Skeletal muscle tissue (tissue), 4 donors: ENCODE results near the gene DAGLA. TPM values are rescaled to one million over a fixed set of nuclear protein-coding genes. Genes with fewer than 3 reads are reported as not detected.

Source experiments
- H3K27ac ChIP-seq: one replicate; pipeline ENCODE4 v1.7.0; 2013; ENCODE audit warnings: mild to moderate bottlenecking, low read depth, low read length, inconsistent platforms
- H3K27me3 ChIP-seq, 3 donors: one replicate each; pipeline ENCODE4 v1.7.0; 2013; ENCODE audit warnings: low read length in 3 of 3; ENCODE audit not compliant: control insufficient read depth in 3 of 3, insufficient read depth in 3 of 3
- H3K36me3 ChIP-seq, 3 donors: one replicate each; pipeline ENCODE4 v1.7.0; 2013; ENCODE audit warnings: low read length in 3 of 3; ENCODE audit not compliant: control insufficient read depth in 3 of 3, insufficient read depth in 3 of 3
- H3K4me1 ChIP-seq, 3 donors: one replicate each; pipeline ENCODE4 v1.7.0; 2013; ENCODE audit warnings: low read length in 3 of 3, mild to moderate bottlenecking in 3 of 3; ENCODE audit not compliant: control insufficient read depth in 3 of 3, insufficient read depth in 3 of 3
- H3K4me3 ChIP-seq, 3 donors: one replicate each; pipeline ENCODE4 v1.7.0; 2013; ENCODE audit warnings: low read length in 3 of 3
- H3K9ac ChIP-seq, 3 donors: one replicate each; pipeline ENCODE4 v1.7.0; 2013; ENCODE audit warnings: low read length in 3 of 3, mild to moderate bottlenecking in 3 of 3, moderate library complexity in 2 of 3, low read depth in 1 of 3
- H3K9me3 ChIP-seq, 3 donors: one replicate each; pipeline ENCODE4 v1.7.0; 2013; ENCODE audit warnings: low read length in 3 of 3; ENCODE audit not compliant: control insufficient read depth in 3 of 3
- total RNA-seq: library from RNA; depleted of rRNA; stranded (reverse); fragments of >200 nt; gene quantifications from one replicate; pipeline ENCODE4 v1.2.3, GENCODE V29; 2014
- donor health status: Osteomylitis.

The DAGLA gene
- total RNA-seq, 1 donor from 2014 or later, result 1.0 TPM

DNA sequence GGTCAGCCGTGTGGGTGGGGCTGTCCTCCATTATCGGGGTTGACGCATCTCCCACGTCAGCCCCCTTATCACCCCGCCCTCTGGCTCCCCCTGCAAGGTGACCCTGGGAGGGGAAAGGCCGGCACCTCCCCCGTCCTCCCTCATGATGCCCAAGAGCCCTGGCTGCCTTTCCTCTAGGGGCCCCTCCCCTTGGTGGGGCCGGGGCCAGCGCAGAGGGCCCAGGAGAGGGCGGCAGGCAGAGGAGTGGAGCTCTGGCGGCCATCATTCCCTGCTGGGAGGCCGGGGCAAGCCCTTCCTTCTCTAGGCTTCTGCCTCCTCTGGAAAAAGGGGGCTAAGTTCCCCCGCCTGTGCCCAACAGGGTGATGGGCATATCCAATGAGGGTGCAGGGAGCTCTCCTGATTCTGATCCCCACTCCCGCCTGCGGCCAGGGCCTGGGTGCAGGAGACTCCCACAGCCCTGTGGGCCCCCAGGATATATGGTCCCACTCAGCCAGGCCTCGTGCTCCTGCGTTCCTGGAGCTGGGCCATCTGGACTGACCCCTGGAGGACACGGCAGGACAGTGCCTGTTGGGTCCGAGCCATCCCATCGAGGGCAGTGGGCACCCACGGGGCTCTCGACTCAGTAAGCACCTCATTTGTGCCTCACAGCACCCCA lies 84.5 kb downstream of the DAGLA start:
- Histone ChIP-seq H3K9ac (no peak overlapping the region), H3K27ac (no peak overlapping the region), H3K36me3 (no peaks in the 10 kb centered on the region), H3K4me1 (no peaks in the 10 kb centered on the region), H3K4me3 (no peak overlapping the region), H3K27me3 (peaks cover 10 to 38% (median 32%) of the 10 kb centered on the region in 3 donors), H3K9me3 (no peaks in the 10 kb centered on the region)

- Histone ChIP-seq H3K9ac (no peak overlapping the region), H3K36me3 (no peaks in the 10 kb centered on the region), H3K4me1 (no peaks in the 10 kb centered on the region), H3K4me3 (no peak overlapping the region), H3K27ac (no peak overlapping the region), H3K9me3 (no peaks in the 10 kb centered on the region), H3K27me3 (peaks cover 10 to 36% (median 29%) of the 10 kb centered on the region in 3 donors)
These were observed 85.5 kb downstream of the DAGLA start for GRCh38 chr11:61765550-61766253.

GRCh38 chr11:61766353-61766841 lies 86.2 kb downstream of the DAGLA start:
- H3K27ac ChIP-seq, result no peak overlapping the region
- H3K4me1 ChIP-seq, result no peaks in the 10 kb centered on the region
- H3K27me3 ChIP-seq, result peaks cover 10 to 31% (median 27%) of the 10 kb centered on the region in 3 donors
- H3K36me3 ChIP-seq, result no peaks in the 10 kb centered on the region
- no peak overlapping the region for H3K4me3 ChIP-seq
- H3K9ac ChIP-seq, result no peak overlapping the region
- no peaks in the 10 kb centered on the region for H3K9me3 ChIP-seq

- Histone ChIP-seq H3K9ac (no peak overlapping the region), H3K27ac (no peak overlapping the region)
These were observed 88.3 kb downstream of the DAGLA start for GRCh38 chr11:61768376-61769076.

GRCh38 chr11:61769169-61769920 lies 89.2 kb downstream of the DAGLA start:
- Histone ChIP-seq H3K36me3 (no peaks in the 10 kb centered on the region), H3K4me3 (no peak overlapping the region), H3K9ac (no peak overlapping the region), H3K4me1 (no peaks in the 10 kb centered on the region), H3K27ac (no peak overlapping the region), H3K27me3 (peaks cover 0 to 4% (median 3%) of the 10 kb centered on the region in 3 donors), H3K9me3 (no peaks in the 10 kb centered on the region)

More at GRCh38 chr11:61768376-61769076, 88.3 kb downstream of the DAGLA start:
- H3K4me1 ChIP-seq, result no peaks in the 10 kb centered on the region
- H3K36me3 ChIP-seq, result no peaks in the 10 kb centered on the region
- peaks cover 0 to 12% (median 9%) of the 10 kb centered on the region in 3 donors for H3K27me3 ChIP-seq
- H3K9me3 ChIP-seq, result no peaks in the 10 kb centered on the region
- H3K4me3 ChIP-seq, result no peak overlapping the region

DNA sequence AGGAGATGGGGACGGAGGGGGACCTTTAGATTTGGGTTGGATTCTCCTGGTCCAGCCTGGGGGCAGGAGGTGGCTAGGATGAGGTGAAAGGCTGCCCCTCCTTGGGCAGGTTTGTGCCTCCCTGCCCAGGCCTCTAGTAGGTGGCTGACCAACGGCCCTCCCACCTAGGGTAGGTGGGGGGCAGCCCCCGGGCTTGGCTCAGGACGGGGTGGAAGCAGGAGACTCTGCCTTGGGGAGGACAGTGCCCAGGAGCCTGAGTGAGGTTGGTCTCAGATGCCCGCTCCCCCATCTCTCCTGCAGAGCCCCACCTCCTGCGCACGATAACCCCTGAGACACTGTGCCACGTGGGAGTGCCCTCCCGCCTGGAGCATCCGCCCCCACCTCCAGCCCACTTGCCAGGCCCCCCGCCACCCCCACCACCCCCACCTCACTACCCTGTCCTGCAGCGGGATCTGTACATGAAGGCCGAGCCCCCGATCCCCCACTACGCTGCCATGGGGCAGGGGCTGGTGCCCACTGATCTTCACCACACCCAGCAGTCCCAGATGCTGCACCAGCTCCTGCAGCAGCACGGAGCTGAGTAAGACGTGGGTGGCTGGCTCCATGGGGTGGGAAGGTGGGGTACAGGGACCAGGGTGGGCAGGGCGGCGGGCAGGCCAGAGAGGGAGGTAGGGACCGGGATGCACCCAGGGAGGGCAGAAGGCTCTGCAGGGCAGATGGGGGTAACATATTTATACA lies 89.9 kb downstream of the DAGLA start:
- no peak overlapping the region for H3K4me3 ChIP-seq
- H3K27ac ChIP-seq, result no peak overlapping the region
- H3K9me3 ChIP-seq, result no peaks in the 10 kb centered on the region
- no peaks in the 10 kb centered on the region for H3K36me3 ChIP-seq
- no peaks in the 10 kb centered on the region for H3K27me3 ChIP-seq
- H3K9ac ChIP-seq, result no peak overlapping the region
- H3K4me1 ChIP-seq, result no peaks in the 10 kb centered on the region

DNA sequence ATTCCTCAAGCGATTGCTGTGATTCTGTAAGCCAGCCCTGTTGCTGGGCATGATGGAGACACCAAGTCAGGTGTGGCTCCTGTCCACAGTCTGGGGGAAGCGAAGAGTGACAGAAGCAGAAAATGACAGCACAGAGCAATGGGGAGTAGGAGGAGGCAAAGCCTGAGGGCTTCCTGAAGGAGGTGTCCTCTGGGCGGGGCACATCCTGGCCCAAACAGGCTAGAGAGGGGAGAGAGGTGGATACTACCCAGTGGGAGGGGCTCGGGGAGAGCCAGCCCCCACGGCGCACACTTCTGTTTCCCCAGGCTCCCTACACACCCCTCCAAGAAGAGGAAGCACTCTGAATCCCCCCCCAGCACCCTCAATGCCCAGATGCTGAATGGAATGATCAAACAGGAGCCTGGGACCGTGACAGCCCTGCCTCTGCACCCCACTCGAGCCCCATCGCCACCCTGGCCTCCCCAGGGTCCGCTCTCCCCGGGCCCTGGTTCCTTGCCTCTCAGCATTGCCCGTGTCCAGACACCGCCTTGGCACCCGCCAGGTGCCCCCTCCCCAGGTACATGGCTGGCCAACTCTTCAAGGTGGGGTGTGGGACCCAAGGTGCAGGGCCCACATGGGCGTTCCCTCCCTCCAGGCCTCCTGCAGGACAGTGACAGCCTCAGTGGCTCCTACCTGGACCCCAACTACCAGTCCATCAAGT lies 91.2 kb downstream of the DAGLA start:
- Histone ChIP-seq H3K36me3 (no peaks in the 10 kb centered on the region), H3K9ac (no peak overlapping the region), H3K9me3 (no peaks in the 10 kb centered on the region), H3K4me1 (no peaks in the 10 kb centered on the region), H3K27ac (no peak overlapping the region), H3K4me3 (no peak overlapping the region), H3K27me3 (no peaks in the 10 kb centered on the region)

DNA sequence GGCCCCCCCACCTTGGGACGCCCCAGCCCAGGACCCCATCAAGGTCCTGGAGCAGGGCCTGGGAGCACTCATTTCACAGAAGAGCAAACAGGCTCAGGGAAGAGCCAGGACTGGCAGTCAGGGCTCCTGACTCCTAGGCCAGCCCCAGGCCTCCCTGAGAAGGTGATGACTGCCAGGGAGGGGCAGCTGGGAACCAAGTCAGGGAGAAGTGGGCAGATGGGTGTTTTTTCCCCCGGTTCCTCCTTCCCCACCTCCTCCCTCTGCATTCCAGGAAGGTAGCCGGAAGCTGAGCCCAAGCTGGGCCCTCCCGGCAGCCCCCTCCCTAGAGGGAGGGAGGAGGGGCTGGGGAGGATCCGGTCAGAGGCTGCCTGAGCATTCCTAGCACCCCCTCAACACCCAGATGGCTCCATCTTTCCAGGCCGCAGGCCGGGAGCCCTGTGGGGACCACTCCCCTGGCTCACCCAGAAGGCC lies 91.8 kb downstream of the DAGLA start:
- no peak overlapping the region for H3K4me3 ChIP-seq
- no peaks in the 10 kb centered on the region for H3K27me3 ChIP-seq
- H3K36me3 ChIP-seq, result no peaks in the 10 kb centered on the region
- peaks cover 1 to 4% (median 1%) of the 10 kb centered on the region in 3 donors for H3K4me1 ChIP-seq
- H3K27ac ChIP-seq, result no peak overlapping the region
- H3K9ac ChIP-seq, result no peak overlapping the region
- no peaks in the 10 kb centered on the region for H3K9me3 ChIP-seq
